Progenitor cell of endocrine pancreas (in vitro differentiated cells): ENCODE measurements around the gene KCNQ1OT1. TPM values are rescaled to one million over a fixed set of nuclear protein-coding genes. Genes with fewer than 3 reads are reported as not detected.
A peak's percentile ranks its signal among the peaks of the same experiment; 100 is the strongest.

Experiments
- DNase-seq: peaks from one replicate; pipeline ENCODE4 v3.0.0; 2021; ENCODE audit warnings: low spot score; ENCODE audit not compliant: unreplicated experiment
- H3K27ac Mint-ChIP-seq: 2 replicates; pipeline ENCODE4 v1.8.0; 2021; ENCODE audit warnings: mild to moderate bottlenecking, moderate library complexity, mixed read lengths
- H3K27me3 Mint-ChIP-seq: 2 replicates; pipeline ENCODE4 v1.8.0; 2021; ENCODE audit warnings: mixed read lengths
- H3K36me3 Mint-ChIP-seq: 2 replicates; pipeline ENCODE4 v1.8.0; 2022; ENCODE audit warnings: mixed read lengths; ENCODE audit not compliant: insufficient read depth
- H3K4me1 Mint-ChIP-seq: 2 replicates; pipeline ENCODE4 v1.8.0; 2021; ENCODE audit warnings: low read depth, mixed read lengths
- H3K4me3 Mint-ChIP-seq: 2 replicates; pipeline ENCODE4 v1.8.0; 2021; ENCODE audit warnings: low read depth, mild to moderate bottlenecking, moderate library complexity, mixed read lengths
- H3K9me3 Mint-ChIP-seq: 2 replicates; pipeline ENCODE4 v1.8.0; 2021; ENCODE audit warnings: low read depth, mixed read lengths
- CTCF ChIP-seq: fragments of 200-600 bp; sonication (generic); IDR thresholded peaks from one replicate; pipeline ENCODE4 v1.5.0; 2021; ENCODE audit warnings: antibody characterized with exemption, mild to moderate bottlenecking; ENCODE audit not compliant: unreplicated experiment
- total RNA-seq: library from RNA; stranded (reverse); gene quantifications from 2 replicates; pipeline ENCODE4 v1.2.1, GENCODE V29; 2021

The KCNQ1OT1 gene
- total RNA-seq, 1 donor from 2014 or later, result 18.0 TPM

GRCh38 chr11:2706321-2706720 lies 6.5 kb upstream of the KCNQ1OT1 start:
- Mint-ChIP-seq H3K27me3 (peaks cover 13% of the 10 kb centered on the region), H3K27ac (no peak overlapping the region), H3K9me3 (peaks cover 12% of the 10 kb centered on the region), H3K4me3 (no peak overlapping the region), H3K36me3 (no peaks in the 10 kb centered on the region), H3K4me1 (peaks cover 10% of the 10 kb centered on the region)
- no peak for TF ChIP-seq CTCF
- no peak for DNase-seq

DNA sequence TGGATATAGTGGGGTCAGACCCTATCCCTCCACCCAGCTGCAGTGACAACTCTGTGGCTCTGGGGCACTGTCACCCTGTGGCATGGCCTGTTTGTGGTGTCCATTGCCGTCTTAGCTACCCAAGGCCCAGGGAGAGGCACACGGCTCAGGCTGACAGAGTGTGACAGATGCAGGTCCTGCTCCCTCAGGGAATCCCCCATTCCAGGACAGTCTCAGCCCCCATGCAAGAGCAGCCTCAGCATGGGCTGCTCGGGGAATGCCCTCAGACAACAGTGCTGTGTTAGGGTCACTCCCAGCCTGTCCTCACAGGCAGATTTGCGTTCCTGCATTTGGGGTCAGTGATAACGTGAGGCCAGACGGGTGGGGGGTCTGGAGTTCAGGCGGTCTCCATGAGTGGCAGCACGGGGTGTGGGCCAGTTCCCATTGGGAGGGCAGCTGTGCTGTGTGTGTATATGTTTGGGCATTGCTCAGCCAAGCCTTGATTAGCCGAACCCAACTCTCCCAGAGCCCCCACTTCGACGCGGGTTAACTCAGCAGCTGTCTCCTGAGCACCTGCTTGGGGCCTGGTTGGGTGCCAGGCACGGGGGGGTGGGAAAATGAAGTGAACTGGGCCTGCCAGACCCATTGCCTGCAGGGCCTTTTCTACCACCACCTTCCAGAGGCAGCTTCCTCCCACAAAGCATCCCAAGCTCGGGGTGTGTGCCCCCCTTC lies 5.3 kb upstream of the KCNQ1OT1 start:
- H3K4me3 Mint-ChIP-seq, result no peak overlapping the region
- H3K27me3 Mint-ChIP-seq, result peaks cover 13% of the 10 kb centered on the region
- TF ChIP-seq CTCF, result no peak
- H3K27ac Mint-ChIP-seq, result no peak overlapping the region
- H3K9me3 Mint-ChIP-seq, result peaks cover 3% of the 10 kb centered on the region
- DNase-seq, result no peak
- peaks cover 15% of the 10 kb centered on the region for H3K4me1 Mint-ChIP-seq
- no peaks in the 10 kb centered on the region for H3K36me3 Mint-ChIP-seq

DNA sequence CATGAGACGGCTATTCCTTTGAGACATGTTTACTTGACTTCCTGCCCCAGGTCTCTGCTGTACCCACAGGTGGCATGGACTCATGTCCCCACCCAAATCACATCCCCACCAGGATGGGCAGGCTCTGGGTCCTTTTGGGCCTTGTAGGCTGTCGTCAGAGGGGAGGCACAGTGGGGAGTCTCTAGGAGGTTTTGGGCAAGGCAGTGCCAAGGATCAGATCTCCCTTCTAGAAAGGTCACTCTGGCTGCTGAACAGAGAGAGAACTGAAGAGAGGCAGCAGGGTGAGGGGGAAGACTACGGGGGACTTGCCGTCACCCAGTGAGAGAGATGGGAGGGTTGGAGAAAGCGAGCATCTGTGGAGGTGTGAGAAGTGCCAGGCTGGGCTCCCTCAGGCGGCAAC lies 4.6 kb upstream of the KCNQ1OT1 start:
- TF ChIP-seq CTCF, result no peak
- Mint-ChIP-seq H3K9me3 (no peaks in the 10 kb centered on the region), H3K4me3 (no peak overlapping the region), H3K27ac (peak overlapping the region; percentile 64), H3K27me3 (peaks cover 10% of the 10 kb centered on the region), H3K4me1 (peaks cover 15% of the 10 kb centered on the region), H3K36me3 (no peaks in the 10 kb centered on the region)
- DNase-seq, result no peak

DNA sequence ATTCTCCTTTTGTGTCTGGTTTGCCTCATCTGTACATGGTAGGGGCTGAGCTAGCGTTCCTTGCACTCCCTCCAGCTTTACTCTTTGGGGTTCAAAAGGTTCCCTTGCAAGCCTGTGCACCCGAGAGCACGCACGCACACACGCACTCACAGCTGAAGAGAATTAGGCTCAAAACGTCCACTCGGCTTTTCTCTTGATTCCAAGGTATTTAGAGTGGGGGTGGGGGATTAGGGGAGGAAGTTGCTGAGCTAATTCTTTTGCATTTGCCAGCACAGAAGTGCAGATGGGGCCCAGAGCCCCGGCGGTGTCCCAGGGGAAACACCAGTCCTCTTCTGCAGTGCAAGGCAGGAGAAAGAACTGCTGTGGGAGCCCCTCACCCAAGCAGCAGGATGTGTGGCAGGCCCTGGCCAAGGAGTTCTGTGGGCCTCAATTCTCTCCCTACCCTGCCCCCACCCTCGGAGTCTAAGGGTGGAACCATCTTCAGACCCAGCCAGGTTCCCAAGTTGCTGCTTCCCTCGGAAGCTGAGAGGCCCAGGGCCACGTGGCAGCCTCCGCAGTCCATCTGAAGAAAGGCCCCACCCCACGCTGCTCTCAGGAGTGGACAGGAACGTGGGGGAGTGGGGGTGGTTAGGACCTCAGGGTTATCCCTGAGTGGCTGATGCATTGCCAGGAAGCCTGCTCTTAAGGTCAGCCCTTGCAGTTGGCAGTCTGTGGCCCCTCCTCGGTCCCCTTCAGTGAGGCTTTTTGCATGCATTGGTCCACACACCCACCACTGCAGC lies 3.8 kb upstream of the KCNQ1OT1 start:
- Mint-ChIP-seq H3K36me3 (peaks cover 2% of the 10 kb centered on the region), H3K4me1 (peaks cover 15% of the 10 kb centered on the region), H3K27ac (no peak overlapping the region), H3K9me3 (no peaks in the 10 kb centered on the region), H3K4me3 (no peak overlapping the region), H3K27me3 (peaks cover 10% of the 10 kb centered on the region)
- TF ChIP-seq CTCF, result no peak
- DNase-seq, result no peak

DNA sequence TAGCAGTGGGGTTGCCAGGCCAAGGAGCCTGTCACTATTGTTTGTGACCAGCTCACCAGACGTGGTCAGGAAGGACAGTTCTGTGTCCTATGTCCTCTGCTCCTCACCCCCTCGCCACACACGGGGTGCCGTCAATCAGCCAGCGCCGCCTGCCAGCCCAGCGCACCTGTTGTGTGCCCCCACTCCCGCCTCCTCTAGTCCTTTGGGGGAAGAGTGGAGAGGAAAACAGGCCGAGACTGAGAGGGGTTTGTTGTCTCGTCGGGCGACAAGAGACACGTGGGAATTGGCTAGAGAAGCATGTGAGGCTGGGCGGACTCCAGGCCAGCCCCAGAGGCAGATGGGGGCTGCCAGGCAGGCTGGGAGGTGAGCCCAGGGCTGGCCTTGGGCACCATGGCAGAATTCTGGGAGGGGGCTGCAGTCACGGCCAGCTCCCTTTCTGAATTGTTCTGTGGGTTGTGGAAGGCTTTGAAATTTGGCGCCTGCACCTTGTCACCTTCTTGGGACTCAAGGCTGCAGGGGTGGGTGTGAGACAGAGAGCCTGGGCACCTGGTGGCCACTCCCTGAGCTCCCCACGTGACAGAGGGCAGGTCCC lies 3.1 kb upstream of the KCNQ1OT1 start:
- DNase-seq, result no peak
- peaks cover 17% of the 10 kb centered on the region for H3K4me1 Mint-ChIP-seq
- H3K9me3 Mint-ChIP-seq, result no peaks in the 10 kb centered on the region
- no peak overlapping the region for H3K27ac Mint-ChIP-seq
- H3K27me3 Mint-ChIP-seq, result peaks cover 7% of the 10 kb centered on the region
- no peak for TF ChIP-seq CTCF
- H3K4me3 Mint-ChIP-seq, result no peak overlapping the region
- H3K36me3 Mint-ChIP-seq, result peaks cover 6% of the 10 kb centered on the region
